CD4-positive, alpha-beta T cell treated with Interleukin-10 for 1 hour (primary cell): ENCODE results near the gene WDR37.

Experiments
- DNase-seq: peaks from one replicate; pipeline ENCODE4 v3.0.0-alpha.2; 2020

The WDR37 gene

GRCh38 chr10:1130995-1131790 is 75.0 kb downstream of the WDR37 start:
- no peak for DNase-seq

DNA sequence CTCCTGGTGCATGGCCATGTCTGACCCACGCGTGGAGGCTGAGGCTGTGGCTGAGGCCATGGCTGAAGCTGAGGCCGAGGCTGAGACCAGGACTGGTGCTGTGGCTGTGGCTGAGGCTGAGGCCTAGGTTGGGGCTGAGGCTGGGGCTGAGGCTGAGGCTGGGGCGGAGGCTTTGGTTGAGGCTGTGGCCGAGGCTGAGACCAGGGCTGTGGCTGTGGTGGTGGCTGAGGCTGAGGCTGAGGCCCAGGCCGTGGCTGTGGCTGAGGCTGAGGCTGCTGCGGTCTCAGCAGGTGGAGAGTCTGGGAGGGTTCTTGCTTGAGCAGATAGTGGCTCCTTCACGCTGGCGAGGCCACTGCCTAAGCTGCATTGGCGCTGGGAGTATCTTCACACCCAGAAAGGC is 76.4 kb downstream of the WDR37 start:
- DNase-seq: no peak

- DNase-seq: no peak
Measured at GRCh38 chr10:1133495-1134045, 77.4 kb downstream of the WDR37 start.

DNA sequence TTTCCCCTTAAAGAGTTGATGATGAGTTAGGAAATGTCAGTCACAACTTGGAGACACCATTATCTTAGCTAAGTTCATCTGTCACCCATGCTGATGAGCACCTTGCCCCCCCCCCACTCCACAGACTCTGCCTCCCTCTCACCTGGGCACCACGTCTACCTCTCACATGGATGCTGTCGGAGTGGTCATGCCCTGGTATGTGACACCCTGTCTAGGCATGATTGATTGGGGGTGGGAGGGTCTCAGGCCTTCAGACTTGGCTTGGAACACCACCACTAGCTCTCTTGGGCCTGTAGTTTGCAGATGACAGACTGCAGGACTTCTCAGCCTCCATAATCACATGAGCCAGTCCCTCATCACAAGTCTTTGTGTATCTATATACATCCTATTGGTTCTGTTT is 78.0 kb downstream of the WDR37 start:
- DNase-seq: no peak

- no peak for DNase-seq
Measured at GRCh38 chr10:1136268-1136667, 80.1 kb downstream of the WDR37 start.

GRCh38 chr10:1137499-1138163 is 81.4 kb downstream of the WDR37 start:
- no peak for DNase-seq

GRCh38 chr10:1138529-1138928 is 82.3 kb downstream of the WDR37 start:
- no peak for DNase-seq

DNA sequence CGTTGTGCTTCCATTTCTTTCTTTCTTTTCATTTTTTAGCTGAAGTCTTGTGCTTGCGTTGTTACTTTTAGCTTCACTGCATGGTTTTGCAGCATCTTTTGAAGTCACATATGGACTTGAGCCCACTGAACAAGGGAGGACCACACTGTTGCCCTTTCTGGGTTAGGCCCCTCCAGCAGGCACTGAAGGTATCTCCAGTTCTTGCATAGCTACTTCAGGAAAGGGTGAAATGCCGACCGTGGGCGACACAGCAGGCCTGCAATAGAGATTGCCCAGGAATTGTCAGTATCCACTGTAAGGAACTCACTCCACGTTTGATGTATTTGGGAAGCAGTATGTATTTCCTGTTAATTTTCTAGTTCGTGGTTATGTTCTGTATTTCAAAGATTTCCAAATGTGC is 85.1 kb downstream of the WDR37 start:
- DNase-seq: no peak

GRCh38 chr10:1141701-1142100 is 85.5 kb downstream of the WDR37 start:
- DNase-seq: no peak

- DNase-seq: peak; percentile 9
Measured at GRCh38 chr10:1142596-1142995, 86.4 kb downstream of the WDR37 start.

GRCh38 chr10:1147810-1148209 is 91.6 kb downstream of the WDR37 start:
- no peak for DNase-seq

DNA sequence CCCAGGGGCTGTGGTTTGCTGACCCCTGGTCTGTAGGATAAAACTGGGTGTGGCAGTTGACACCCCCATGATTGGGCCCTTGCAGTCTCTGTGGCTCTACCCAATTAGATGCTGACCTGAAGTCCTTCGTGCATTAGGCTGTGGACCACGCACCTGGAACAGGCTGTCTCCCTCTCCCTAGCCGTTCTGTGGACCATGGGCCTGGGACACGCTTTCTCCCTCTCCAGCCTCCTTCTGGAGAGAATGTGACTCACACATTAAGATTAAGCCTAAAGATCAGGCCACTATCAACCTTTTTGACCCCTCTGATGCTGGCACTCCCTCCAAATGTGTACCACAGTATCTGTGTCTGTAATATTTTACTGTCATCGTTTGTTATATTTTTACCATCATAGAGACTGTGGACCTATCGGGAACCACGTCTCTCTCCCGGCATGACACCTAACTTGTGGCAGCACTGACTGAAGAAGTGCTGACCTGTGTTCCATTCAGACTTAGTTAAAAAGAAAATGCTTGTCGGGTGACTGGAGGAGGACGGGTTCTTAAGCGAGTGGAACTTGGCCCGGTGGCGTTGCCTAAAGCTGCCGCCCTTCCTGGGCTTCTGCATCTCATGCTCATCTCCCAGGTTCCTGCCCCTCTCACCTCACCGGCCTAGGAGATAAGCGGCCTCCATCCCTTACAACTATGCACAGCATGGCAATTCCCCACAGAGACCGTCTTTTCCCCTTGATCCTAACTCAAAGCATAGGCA is 92.8 kb downstream of the WDR37 start:
- no peak for DNase-seq

DNA sequence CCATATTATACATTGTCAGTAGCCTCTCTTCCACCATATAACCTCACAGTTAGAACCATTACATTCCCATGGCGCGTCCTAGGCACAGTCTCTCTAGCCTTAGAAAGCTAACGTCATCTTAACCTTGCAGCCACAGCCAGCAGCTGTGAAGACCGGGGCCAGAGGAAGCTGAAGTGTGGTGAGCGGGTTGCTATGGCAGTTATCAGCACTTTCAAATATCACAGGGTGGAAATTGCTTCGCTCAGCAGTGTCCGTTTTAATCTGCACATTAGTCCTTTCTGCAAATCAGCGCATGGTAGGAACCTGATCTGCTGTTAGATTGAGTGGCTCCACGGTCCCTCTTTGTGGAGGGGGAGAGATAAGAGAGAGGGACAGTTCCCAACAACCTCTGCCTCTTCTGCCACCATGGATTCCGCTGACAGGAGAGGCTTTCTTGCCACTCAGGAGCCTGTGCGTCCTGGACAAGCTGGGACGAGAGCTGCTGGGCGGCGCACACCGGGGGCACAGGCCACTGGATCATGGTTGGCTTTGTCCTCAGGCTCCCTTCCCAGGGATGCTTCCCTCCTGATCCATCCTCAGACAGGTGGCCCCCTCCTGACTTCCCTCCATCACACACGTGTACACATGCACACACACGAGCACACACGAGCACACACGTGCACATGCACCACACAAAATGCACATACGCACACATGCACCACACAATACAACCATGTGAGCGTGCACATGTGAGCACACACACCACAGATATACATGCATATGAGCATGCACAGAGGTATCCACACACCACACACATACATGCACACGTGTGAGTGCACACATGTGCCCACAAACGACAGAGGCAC is 93.8 kb downstream of the WDR37 start:
- DNase-seq: peak; percentile 45

GRCh38 chr10:1150638-1150955 is 94.4 kb downstream of the WDR37 start:
- DNase-seq: no peak

- no peak for DNase-seq
Measured at GRCh38 chr10:1151076-1152033, 95.2 kb downstream of the WDR37 start.

DNA sequence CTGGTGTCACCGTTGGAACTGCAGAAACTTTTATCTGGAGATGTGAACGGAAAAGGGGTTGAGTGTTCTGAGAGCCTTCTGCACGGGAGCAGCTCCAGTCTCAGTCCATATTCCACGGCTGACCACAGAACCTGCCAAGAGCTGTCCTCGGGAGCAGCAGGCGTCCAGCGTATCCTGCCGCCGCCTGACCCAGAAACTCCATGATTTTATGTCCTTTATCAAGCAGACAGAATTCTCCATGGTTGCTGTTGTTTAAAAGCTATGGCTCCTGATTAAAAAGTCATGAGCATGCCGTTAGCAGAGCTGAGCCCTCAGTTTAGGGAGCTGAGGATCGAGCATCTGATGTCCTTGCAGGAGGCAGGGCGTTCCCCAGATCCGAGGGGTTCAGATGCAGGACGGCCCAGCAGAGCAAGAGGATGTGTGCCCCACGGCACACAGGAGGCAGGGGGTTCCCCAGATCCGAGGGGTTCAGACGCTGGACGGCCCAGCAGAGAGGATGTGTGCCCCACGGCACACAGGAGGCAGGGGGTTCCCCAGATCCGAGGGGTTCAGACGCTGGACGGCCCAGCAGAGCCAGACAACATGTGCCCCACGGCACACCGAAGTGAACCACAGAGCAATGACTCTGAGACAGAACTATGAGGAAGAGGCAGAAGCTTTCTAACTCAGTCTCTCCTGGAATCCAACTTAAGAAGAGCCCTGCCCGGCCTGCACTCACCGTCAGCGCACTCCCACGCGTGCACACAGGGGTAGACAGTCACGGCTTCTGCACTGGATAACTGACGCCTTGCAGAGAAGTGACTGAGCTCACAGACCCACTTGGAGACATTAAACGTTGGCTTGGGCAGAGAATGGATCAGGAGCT is 96.4 kb downstream of the WDR37 start:
- DNase-seq: no peak

GRCh38 chr10:1153251-1153763 is 97.1 kb downstream of the WDR37 start:
- no peak for DNase-seq

DNA sequence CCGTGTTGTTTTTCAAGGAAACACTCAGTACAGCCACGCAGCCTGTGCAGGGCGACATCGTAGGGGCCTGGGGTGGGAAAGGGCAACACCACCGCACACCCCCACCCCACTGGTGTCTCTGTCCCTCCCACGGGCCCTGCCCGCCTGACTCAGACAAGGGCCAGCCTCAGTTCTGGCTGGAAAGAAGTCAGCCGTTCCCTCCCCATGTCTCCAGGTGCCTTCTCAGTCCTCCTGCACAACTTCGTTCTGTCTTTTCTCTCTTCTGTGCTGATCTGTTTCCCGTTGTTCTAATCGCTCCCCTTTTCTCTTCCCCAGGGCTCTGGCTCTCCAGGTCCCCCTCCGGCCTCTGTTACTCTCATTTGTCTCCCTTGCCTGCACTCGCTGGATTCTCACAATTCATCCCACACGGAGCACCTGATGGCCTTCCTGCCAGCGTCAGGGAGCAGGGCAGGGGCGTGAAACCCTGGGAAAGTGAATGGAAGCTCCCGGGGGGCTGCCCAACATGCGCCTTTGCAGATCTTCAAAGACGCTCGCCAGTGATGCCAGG is 97.7 kb downstream of the WDR37 start:
- DNase-seq: no peak

DNA sequence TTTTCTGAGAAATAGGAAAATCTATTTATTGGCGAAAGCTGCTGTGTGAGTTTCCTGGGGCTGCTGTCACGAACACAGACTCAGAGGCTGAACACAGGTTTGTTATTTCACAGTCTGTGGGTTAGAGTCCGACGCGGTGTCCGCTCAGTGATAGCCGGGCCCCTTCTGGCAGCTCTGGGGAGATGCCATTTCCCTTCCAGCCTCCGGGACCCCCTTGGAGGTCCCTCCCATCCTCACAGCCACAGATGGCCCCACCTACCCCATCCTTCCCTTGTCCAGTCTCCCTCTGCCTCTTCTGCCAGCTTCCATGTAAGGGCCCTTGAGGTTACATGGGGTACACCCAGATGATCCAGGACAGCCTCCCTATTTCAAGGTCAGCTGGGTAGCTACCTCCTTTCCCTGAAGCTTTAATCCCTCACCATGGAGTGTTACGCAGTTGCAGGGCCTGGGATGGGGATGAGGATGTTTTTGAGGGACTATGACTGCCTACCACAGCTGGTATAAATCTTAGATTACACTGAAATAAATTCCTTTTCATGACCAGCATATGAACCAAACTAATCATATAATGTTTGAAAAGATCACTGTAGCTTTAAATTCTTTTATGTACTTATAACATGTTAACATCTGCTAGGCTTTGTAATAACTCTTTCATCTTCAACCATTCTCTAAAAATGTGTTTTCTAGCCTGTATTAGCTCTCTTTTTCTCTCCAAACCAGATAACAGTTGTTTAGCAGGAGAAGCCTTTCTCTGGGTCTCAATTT is 98.5 kb downstream of the WDR37 start:
- DNase-seq: no peak
